HepG2 (cell line): ENCODE data around the gene FRMD8. TPM values are rescaled to one million over a fixed set of nuclear protein-coding genes. Genes with fewer than 3 reads are reported as not detected.

Experiments
- ATAC-seq: fragments of 200-7000 bp; cut with Tn5 transposase; 3 replicates; pipeline ENCODE4 v1.9.1; 2020; ENCODE audit warnings: mild to moderate bottlenecking, moderate library complexity
- BruUV-seq: library from RNA; stranded (reverse); fragments of 400-500 nt; replicated peaks from 2 replicates; lab custom pipeline; 2021; lab: Mats Ljungman, UMichigan
- CTCF ChIA-PET: fragments of 300-600 bp; formaldehyde crosslinking; extraction: SDS; loops from one replicate; lab custom pipeline; 2021; ENCODE audit warnings: low total read pairs, inconsistent platforms, low intra/inter-chr PET ratio; lab: Yijun Ruan, JAX
- POLR2A ChIA-PET: fragments of 350-600 bp; sonication (Branson Sonifier 250); formaldehyde crosslinking; loops from one replicate; lab custom pipeline; 2020; ENCODE audit warnings: antibody characterized with exemption, inconsistent platforms; lab: Yijun Ruan, JAX
- DNase-seq: peaks from one replicate; pipeline ENCODE4 v3.0.0-alpha.2; 2015; ENCODE audit warnings: low spot score
- FAIRE-seq: peaks from 3 replicates; lab custom pipeline; 2011; peaks lifted over from hg19 to GRCh38; lab: Jason Lieb, UNC
- H2AFZ ChIP-seq: one replicate; pipeline ENCODE4 v1.6.1; 2011; ENCODE audit warnings: low read length, inconsistent platforms
- H3K27ac ChIP-seq: fragments of 300-600 bp; 3 replicates; pipeline ENCODE4 v1.8.0; 2011; ENCODE audit warnings: mixed run types, mild to moderate bottlenecking, mixed read lengths, low read length, inconsistent platforms; ENCODE audit not compliant: insufficient read depth; ENCODE audit errors: extremely low read length
- H3K27me3 ChIP-seq, 2 experiments: fragments of 200-600 bp in 1 of 2; 2 replicates in 1 of 2; 3 replicates in 1 of 2; pipeline versions ENCODE4 v1.6.0 to v1.8.0; 2011; ENCODE audit warnings: low read length in 2 of 2, mild to moderate bottlenecking in 2 of 2, moderate library complexity in 2 of 2, inconsistent platforms in 1 of 2; ENCODE audit not compliant: insufficient read depth in 2 of 2, control insufficient read depth in 1 of 2
- H3K36me3 ChIP-seq, 2 experiments: fragments of 200-600 bp in 1 of 2; replicated peaks in 1 of 2; 2 replicates in 1 of 2; 3 replicates in 1 of 2; pipeline versions ENCODE4 v1.5.1 to v1.8.0; 2011; ENCODE audit warnings: low read length in 2 of 2, inconsistent platforms in 1 of 2; ENCODE audit not compliant: insufficient read depth in 2 of 2, control insufficient read depth in 1 of 2
- H3K4me1 ChIP-seq: 2 replicates; pipeline ENCODE4 v1.5.1; 2012; ENCODE audit warnings: low read length, inconsistent platforms; ENCODE audit not compliant: insufficient read depth
- H3K4me2 ChIP-seq: 2 replicates; pipeline ENCODE4 v1.6.0; 2011; ENCODE audit warnings: low read depth, low read length, inconsistent platforms
- H3K4me3 ChIP-seq, 3 experiments: fragments of 200-600 bp in 1 of 3; sonication (generic), shearing (Covaris generic) in 1 of 3; replicated peaks in 1 of 3; 2 replicates each; pipeline ENCODE4 v1.5.1; 2011 to 2016; ENCODE audit warnings: low read length in 3 of 3, inconsistent platforms in 2 of 3, low read depth in 2 of 3, mild to moderate bottlenecking in 2 of 3, control low read depth in 1 of 3, mixed read lengths in 1 of 3; ENCODE audit not compliant: insufficient read depth in 1 of 3
- H3K79me2 ChIP-seq: one replicate; pipeline ENCODE4 v1.6.1; 2011; ENCODE audit warnings: low read length, inconsistent platforms; ENCODE audit not compliant: insufficient read depth
- H3K9ac ChIP-seq: 2 replicates; pipeline ENCODE4 v1.6.0; 2011; ENCODE audit warnings: mild to moderate bottlenecking, low read depth, low read length, inconsistent platforms; ENCODE audit not compliant: insufficient read depth
- H3K9me3 ChIP-seq: 2 replicates; pipeline ENCODE4 v1.5.1; 2012; ENCODE audit warnings: mild to moderate bottlenecking, low read length
- H4K20me1 ChIP-seq: 2 replicates; pipeline ENCODE4 v1.6.0; 2011; ENCODE audit warnings: inconsistent platforms, mild to moderate bottlenecking, low read length, moderate library complexity; ENCODE audit not compliant: insufficient read depth
- AGO2 ChIP-seq: fragments of 200-400 bp; formaldehyde crosslinking; optimal IDR thresholded peaks from 2 replicates; pipeline ENCODE3; 2017; ENCODE audit warnings: mild to moderate bottlenecking, low read depth, low read length, moderate library complexity
- HNRNPLL ChIP-seq: fragments of 200-400 bp; formaldehyde crosslinking; IDR thresholded peaks from 2 replicates; pipeline ENCODE4 v1.6.1; 2017; ENCODE audit warnings: mild to moderate bottlenecking, low read depth, low read length; ENCODE audit not compliant: poor library complexity, severe bottlenecking
- KAT8 ChIP-seq: IDR thresholded peaks from 2 replicates; pipeline ENCODE4 v1.6.1; 2016; ENCODE audit warnings: missing genetic modification reagents, missing compliant biosample characterization
- LRRFIP1 ChIP-seq: sonication (generic); formaldehyde crosslinking; conservative IDR thresholded peaks from 2 replicates; pipeline ENCODE4 v1.4.0; 2020; ENCODE audit warnings: missing genetic modification reagents
- MAFF ChIP-seq: IDR thresholded peaks from 2 replicates; pipeline ENCODE4 v1.6.1; 2011; ENCODE audit warnings: low read depth, low read length, improper control_type of control experiment
- PATZ1 ChIP-seq: sonication (generic); formaldehyde crosslinking; IDR thresholded peaks from 2 replicates; pipeline ENCODE4 v1.4.0; 2020; ENCODE audit warnings: missing genetic modification reagents
- ZC3H4 ChIP-seq: sonication (generic); formaldehyde crosslinking; IDR thresholded peaks from 2 replicates; pipeline ENCODE4 v1.4.0; 2020; ENCODE audit warnings: missing genetic modification reagents, borderline replicate concordance
- ZKSCAN1 ChIP-seq: fragments of 150-350 bp; IDR thresholded peaks from 2 replicates; pipeline ENCODE4 v1.6.1; 2014; ENCODE audit warnings: low read length
- ZNF318 ChIP-seq: sonication (generic); formaldehyde crosslinking; IDR thresholded peaks from 2 replicates; pipeline ENCODE4 v1.4.0; 2020; ENCODE audit warnings: mild to moderate bottlenecking, missing genetic modification reagents
- ZNF552 ChIP-seq: sonication (generic); formaldehyde crosslinking; IDR thresholded peaks from 2 replicates; pipeline ENCODE4 v1.9.0; 2022; ENCODE audit warnings: missing genetic modification reagents, mild to moderate bottlenecking, borderline replicate concordance
- WGBS: methylation state at CpG from one replicate; pipeline ENCODE4 v1.1.6; 2017; ENCODE audit warnings: low lambda C conversion rate; 5-methylcytosine and 5-hydroxymethylcytosine counted together
- in situ Hi-C: cut with HindIII; loops from 2 replicates; pipeline ENCODE4 v1.10.0; 2017; ENCODE audit warnings: low pct_unique_long_range_greater_than_20kb; ENCODE audit not compliant: extremely low pct_ligation_motif_present
- intact Hi-C: fragments of 100-400 bp; cut with micrococcal nuclease; formaldehyde crosslinking; loops from one replicate; pipeline ENCODE4 v1.10.0; 2022; ENCODE audit not compliant: unreplicated experiment
- polyA plus RNA-seq, 8 experiments: library from polyadenylated mRNA; depleted of rRNA in 3 of 8; stranded (reverse) in 7 of 8; unstranded in 1 of 8; fragments of >200 nt; fragmentation: Illumina TruSeq in 4 of 8; extraction: Trizol in 4 of 8; gene quantifications; 2 replicates each; pipeline versions ENCODE4 v1.2.1 to v1.2.3, GENCODE V29; 2011 to 2016; ENCODE audit warnings: low read depth in 4 of 8, missing spikeins in 1 of 8, mixed read lengths in 1 of 8; ENCODE audit not compliant: insufficient read depth in 1 of 8
- total RNA-seq, 5 experiments: library from RNA; depleted of rRNA; stranded (reverse); fragments of >200 nt; fragmentation: Illumina TruSeq; extraction: Trizol; gene quantifications; 2 replicates each; pipeline ENCODE4 v1.2.3, GENCODE V29; 2016; ENCODE audit warnings: low read depth in 1 of 5

Gene FRMD8
- total and polyA plus RNA-seq, 2 of the 13 experiments (the other 11 are each of a cell fraction or from before 2014, with no cell fraction given): 5.8 to 20.6 TPM

DNA sequence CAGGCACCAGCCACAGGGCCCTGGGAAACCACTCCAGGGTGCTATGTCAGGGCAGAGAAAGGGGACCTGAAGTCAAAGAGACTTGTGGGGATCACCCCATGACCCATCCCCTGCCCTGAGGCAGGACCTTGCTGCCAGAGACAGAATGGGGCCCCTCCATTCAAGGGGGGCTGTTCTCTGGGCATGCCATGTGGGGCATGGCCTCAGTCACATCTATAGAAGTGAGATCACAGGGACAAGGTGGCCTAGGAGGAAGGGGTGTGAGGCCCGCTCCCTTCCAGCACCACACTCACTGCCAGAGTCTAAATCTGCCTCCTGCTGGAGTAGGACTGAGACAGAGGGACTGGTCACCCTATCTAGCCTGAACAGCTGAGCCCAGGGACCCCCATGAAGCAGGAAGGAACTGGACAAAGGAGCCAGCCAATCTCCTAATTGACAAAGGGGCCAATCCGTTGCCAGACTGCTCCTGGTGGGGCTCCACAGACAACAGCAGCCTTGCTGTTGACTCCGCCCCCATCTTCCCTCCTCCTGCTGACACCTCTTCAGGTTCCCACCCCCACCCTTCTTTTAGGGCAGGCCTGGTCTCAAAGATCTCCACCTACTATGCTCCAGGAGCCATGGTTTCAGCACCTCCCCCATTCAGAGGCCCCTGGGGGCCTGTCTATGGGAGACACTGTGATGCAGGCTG lies 62.1 kb downstream of the FRMD8 start:
- in situ Hi-C loops: no loop called here
- H3K4me2 ChIP-seq: no peak overlapping the region
- H3K27ac ChIP-seq: no peak overlapping the region
- peak; percentile 18 for ATAC-seq
- H3K9me3 ChIP-seq: no peaks in the 10 kb centered on the region
- no peak overlapping the region for H3K9ac ChIP-seq
- peaks cover 32% of the 10 kb centered on the region; the same call in 1 of the 2 replicates for H4K20me1 ChIP-seq
- H3K79me2 ChIP-seq: no peaks in the 10 kb centered on the region
- peaks cover 0 to under 1% of the 10 kb centered on the region in 2 experiments; a peak in 2 of 5 replicates for H3K36me3 ChIP-seq
- 56% methylated on average over 3 of the region's 3 CpGs for WGBS
- H3K27me3 ChIP-seq: no peaks in the 10 kb centered on the region
- no peak overlapping the region for H3K4me3 ChIP-seq
- peaks cover 48% of the 10 kb centered on the region for H3K4me1 ChIP-seq
- FAIRE-seq: no peak
- H2AFZ ChIP-seq: no peak overlapping the region
- DNase-seq: no peak
- no TSS peak for BruUV-seq
- ChIA-PET POLR2A (interaction anchor here (1.1 to 7.0 kb wide), 6 partner anchors 23 to 51 kb away, joined by 3 to 89 read pairs (median 20); partner anchors contain the start of genes MALAT1 and NEAT1), CTCF (no interaction called here)
- intact Hi-C loops: no loop called here
- TF ChIP-seq ZC3H4 (CRISPR knock-in tag): 0 out of 2 replicates have a peak, but pooled peaks have one; percentile 23
- 0 out of 2 replicates have a peak, but pooled peaks have one; percentile 5 for TF ChIP-seq PATZ1
- peak; percentile 64; the same call in 1 of the 2 replicates for TF ChIP-seq ZKSCAN1
- peak; percentile 28 for TF ChIP-seq AGO2
- no peak for TF ChIP-seq ZNF318 (CRISPR knock-in tag)
- no peak for TF ChIP-seq HNRNPLL
- TF ChIP-seq LRRFIP1: no peak
- no peak for TF ChIP-seq MAFF
- TF ChIP-seq KAT8 (CRISPR knock-in tag): no peak
- no peak for TF ChIP-seq ZNF552 (CRISPR knock-in tag)
